Endothelial cell of hepatic sinusoid (primary cell): Measurements from ENCODE around the gene CEP104.

ENCODE experiments used
- in situ Hi-C: cut with HindIII; loops from 2 replicates; pipeline ENCODE4 v1.10.0; 2017; ENCODE audit warnings: low sequenced_read_pairs

Gene CEP104

GRCh38 chr1:3894626-3895278, 37.7 kb upstream of the CEP104 start:
- in situ Hi-C loops, result no loop called here

DNA sequence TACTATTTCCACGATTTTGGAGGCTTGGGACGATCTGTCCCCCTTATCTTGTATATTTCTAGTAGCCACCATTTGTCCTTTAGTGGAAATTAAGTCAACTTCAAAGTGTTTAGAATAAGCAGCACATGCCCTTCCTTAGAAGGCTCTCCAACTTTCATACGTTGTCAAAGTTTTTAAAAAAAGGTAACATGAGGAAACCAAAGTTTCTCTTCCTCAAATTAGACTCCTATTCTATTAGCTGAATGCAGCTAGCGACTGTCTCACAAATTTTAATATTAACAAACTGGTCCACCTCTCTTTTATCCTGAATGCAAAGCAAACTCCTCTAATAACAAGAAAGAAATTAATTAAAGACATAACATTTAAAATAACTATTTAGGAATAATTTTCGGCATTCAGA, 36.2 kb upstream of the CEP104 start:
- in situ Hi-C loops, result no loop called here

DNA sequence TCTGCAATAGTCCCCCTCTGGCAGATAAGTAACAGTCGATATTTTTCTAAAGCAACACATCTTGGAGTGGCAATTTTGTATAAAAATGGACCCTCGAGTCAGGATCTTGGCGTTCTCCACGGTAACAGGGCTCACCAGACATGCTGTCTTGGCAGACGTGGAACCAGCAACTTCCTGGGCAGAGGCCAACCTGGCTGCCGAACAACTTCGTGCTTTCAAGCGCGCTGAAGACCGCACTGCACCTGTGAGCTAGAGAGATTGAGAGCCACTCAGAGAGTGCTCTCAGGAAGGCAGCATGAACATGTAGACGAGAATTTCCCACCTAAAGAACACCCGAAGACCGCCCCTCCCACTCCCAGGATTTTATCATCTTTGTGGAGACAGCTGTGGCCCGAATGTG, 35.7 kb upstream of the CEP104 start:
- in situ Hi-C loops, result no loop called here

GRCh38 chr1:3891329-3891865, 34.4 kb upstream of the CEP104 start:
- in situ Hi-C loops, result no loop called here

DNA sequence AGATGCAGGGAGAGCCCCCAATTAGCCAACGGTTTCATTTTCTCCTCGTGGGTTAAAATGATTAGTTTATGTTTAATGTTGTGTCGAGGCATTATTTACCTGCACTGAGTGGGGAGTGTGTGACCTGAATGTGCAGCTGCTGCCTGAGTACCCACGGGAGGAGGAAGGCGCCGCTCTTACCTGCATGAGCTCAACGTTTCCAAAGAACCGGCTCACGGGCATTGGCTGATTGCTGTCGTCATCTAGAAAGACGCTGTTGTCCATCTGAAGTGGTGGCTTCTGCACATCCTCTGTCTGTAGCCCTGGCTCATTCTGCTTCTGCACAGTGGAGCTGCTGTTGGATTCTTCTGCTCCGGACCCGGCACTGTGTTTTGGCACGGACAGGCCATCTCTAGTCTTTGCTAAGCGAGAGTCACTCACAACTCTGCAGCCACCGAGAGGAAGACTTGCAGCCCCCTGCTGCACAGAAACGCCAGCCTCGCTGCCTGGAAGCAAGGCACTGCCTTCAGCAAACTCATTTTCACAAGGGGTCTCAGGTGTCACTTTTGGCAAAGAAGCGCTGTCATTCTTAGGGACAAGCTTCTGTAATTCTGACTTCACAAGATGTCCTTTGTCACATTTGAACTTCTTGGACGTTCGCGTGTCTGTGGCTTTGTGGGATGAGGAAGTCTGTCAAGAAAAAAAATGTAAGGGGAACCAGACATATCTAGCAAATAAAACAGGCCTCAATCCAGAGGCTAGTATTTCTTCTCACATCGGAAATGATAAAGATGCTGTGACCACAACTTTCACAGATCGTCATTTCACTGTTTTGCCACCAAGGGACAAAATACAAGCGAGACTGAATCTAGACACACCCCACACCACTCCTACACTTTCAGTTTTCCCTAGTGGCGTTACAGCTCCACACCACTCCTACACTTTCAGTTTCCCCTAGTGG, 33.6 kb upstream of the CEP104 start:
- in situ Hi-C loops, result no loop called here

GRCh38 chr1:3889936-3890335, 32.9 kb upstream of the CEP104 start:
- in situ Hi-C loops, result no loop called here

DNA sequence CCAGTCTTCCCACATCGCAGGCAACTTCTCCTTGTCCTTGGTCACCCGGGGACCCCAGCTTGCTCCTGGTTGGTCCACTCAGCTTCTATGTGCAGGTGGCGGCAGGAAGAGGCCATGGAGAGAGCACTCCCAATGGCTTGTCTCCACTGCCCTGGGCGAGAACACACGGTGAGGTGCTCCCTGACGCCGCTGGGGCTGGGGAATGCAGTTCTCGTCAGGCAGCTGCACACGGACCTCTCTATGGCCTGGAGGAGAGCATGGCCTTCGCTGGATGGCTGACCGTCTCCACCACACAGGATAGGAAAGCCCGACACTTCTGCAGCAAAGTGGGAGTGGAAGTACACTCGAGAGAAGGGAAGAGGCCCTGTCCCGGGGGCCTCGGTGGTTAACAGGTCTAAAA, 31.3 kb upstream of the CEP104 start:
- in situ Hi-C loops, result no loop called here

DNA sequence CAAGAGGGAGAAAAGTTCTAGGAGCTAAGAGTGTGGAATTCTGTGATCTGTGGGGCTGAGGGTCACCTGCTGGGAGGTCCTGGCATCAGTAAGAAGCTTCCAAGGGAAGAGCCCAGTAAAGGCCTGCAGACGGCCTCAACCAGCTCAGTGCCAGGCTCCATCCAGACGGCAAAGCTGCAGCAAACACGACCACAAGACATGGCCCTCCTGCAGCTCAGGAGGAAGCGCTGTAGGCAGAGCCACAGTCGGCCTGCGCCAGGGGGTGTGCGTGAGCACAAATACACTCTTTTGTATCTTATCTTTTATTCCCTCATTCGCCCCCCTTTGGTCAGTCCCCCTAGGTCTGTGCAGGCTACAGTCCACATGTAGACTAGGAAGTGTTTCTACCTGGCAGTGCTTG, 29.7 kb upstream of the CEP104 start:
- in situ Hi-C loops, result no loop called here

- in situ Hi-C loops, result no loop called here
Measured at GRCh38 chr1:3886106-3886670, 29.2 kb upstream of the CEP104 start.

- in situ Hi-C loops, result no loop called here
Measured at GRCh38 chr1:3885611-3886010, 28.6 kb upstream of the CEP104 start.

GRCh38 chr1:3884966-3885365, 28.0 kb upstream of the CEP104 start:
- in situ Hi-C loops, result no loop called here

GRCh38 chr1:3883194-3883925, 26.3 kb upstream of the CEP104 start:
- in situ Hi-C loops, result no loop called here

DNA sequence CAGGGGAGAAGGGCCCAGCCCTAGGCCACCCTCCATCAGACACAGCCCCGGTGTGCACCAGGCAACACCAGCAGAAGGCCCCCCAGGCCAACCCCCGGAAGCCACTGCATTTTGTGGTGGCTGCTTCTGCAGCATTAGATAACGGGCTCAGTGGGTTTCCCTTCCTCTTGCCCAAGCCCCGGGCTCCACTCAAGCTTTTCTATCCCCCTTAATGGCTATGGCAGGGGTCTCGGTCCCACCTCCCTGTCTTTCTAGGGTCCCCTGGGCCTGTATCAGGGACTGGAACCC, 24.1 kb upstream of the CEP104 start:
- in situ Hi-C loops, result no loop called here

GRCh38 chr1:3880429-3881192, 23.6 kb upstream of the CEP104 start:
- in situ Hi-C loops, result no loop called here

DNA sequence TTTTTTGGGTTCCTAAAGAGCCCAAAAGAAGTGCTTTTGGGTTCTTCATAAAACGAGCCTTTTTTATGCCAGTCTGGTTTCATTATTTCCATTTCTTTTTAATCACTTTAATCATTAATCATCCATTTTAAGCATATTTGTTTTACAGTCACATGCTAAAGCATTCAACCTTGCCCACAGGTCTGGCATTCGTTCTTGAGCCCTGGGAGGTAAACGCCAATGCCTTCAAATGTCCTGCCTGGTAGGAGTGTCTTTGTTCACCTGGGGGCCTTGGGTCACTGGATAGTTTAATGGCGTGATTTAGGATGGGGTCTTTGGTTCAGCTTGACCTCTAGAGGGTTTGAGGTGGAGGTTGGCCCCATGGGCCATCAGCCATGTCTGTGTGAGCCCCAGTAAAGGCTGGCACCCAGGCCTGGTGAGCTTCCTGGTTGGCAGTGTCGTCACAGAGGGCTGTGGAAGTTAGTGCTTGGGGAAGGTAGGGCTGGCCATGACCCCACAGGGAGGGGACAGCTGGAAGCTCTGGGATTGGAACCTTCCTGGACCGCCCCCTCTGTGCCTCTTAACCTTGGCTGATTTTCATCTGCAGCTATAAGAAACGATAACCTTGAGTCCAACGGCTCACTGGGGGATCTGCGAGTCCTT, 22.9 kb upstream of the CEP104 start:
- in situ Hi-C loops, result no loop called here

DNA sequence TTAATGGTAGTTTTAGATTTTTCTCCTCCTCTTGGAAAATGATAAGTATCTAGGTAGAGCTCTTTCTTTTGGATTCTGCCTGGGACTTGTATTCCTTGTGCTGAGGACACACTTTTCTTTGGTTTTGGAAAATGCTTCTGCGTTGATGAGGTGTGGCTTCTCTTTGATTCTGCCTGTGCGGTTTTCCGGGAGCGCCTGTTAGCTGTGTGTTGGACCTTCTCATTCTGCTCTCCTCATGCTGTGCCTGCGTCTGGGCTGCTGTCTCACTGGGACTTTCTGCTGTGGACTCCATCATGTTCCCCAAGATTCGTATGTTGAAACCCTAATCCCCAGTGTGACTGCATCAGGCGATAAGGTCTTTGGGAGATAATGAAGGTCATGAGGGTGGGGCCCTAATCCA, 22.1 kb upstream of the CEP104 start:
- in situ Hi-C loops, result no loop called here

GRCh38 chr1:3876716-3877115, 19.7 kb upstream of the CEP104 start:
- in situ Hi-C loops, result no loop called here

DNA sequence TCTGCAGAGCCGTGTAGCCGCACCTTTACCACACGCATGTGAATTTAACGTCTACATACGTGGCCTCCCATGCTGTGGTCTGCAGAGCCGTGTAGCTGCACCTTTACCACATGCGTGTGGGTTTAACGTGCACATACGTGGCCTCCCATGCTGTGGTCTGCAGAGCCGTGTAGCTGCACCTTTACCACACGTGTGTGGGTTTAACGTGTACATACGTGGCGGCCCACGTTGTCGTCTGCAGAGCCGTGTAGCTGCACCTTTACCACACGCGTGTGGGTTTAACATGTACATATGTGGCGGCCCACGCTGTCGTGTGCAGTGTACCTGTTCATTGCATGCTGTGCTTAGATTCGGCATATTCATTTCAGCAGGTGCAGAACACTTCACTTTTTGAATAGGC, 17.7 kb upstream of the CEP104 start:
- in situ Hi-C loops, result no loop called here

- in situ Hi-C loops, result no loop called here
Measured at GRCh38 chr1:3872546-3872945, 15.5 kb upstream of the CEP104 start.

DNA sequence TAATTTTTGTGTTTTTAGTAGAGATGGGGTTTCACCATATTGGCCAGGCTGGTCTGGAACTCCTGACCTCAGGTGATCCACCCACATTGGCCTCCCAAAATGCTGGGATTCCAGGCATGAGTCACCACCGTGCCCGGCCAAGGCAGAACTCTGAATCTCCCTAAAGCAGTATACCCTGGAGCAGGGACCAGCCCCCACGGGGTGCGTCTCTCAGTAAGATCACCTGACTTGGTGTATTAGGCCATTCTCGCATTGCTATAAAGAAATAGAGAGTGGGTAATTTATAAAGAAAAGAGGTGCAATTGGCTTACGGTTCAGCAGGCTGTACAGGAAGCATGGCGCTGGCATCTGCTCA, 14.4 kb upstream of the CEP104 start:
- in situ Hi-C loops, result no loop called here
